WTC11 (cell line): ENCODE data around the gene DDX5. TPM values are rescaled to one million over a fixed set of nuclear protein-coding genes. Genes with fewer than 3 reads are reported as not detected.

Experiments used
- ATAC-seq: fragments of 200-7000 bp; cut with Tn5 transposase; 2 replicates; pipeline ENCODE4 v1.10.0; 2021; ENCODE audit warnings: mild to moderate bottlenecking, moderate library complexity
- CTCF ChIA-PET: fragments of 300-600 bp; sonication (Branson Sonifier 250); formaldehyde crosslinking; loops from one replicate; lab custom pipeline; 2021; ENCODE audit warnings: antibody characterized with exemption; lab: Charles Lee
- POLR2A ChIA-PET: fragments of 350-600 bp; sonication (Branson Sonifier 250); formaldehyde crosslinking; loops from one replicate; lab custom pipeline; 2021; ENCODE audit warnings: antibody characterized with exemption; lab: Charles Lee
- DNase-seq: peaks from one replicate; pipeline ENCODE4 v3.0.0; 2021; ENCODE audit warnings: low spot score
- H3K27ac Mint-ChIP-seq: 2 replicates; pipeline ENCODE4 v1.8.0; 2021; ENCODE audit warnings: mixed read lengths
- H3K27me3 Mint-ChIP-seq: 2 replicates; pipeline ENCODE4 v1.8.0; 2021; ENCODE audit warnings: low read depth, mild to moderate bottlenecking, moderate library complexity, mixed read lengths
- H3K36me3 Mint-ChIP-seq: 2 replicates; pipeline ENCODE4 v1.8.0; 2021; ENCODE audit warnings: mixed read lengths
- H3K4me1 Mint-ChIP-seq: 2 replicates; pipeline ENCODE4 v1.8.0; 2022; ENCODE audit warnings: mixed read lengths
- H3K4me3 Mint-ChIP-seq: 2 replicates; pipeline ENCODE4 v1.8.0; 2021; ENCODE audit warnings: mild to moderate bottlenecking, moderate library complexity, mixed read lengths
- H3K9me3 Mint-ChIP-seq: 2 replicates; pipeline ENCODE4 v1.8.0; 2021; ENCODE audit warnings: mixed read lengths
- AFF4 ChIP-seq: sonication (generic); formaldehyde crosslinking; IDR thresholded peaks from 2 replicates; pipeline ENCODE4 v1.8.1; 2023; ENCODE audit warnings: mild to moderate bottlenecking, missing genetic modification reagents, borderline replicate concordance
- ATF2 ChIP-seq: sonication (generic); formaldehyde crosslinking; IDR thresholded peaks from 2 replicates; pipeline ENCODE4 v1.8.1; 2022; ENCODE audit warnings: low read depth, missing genetic modification reagents, borderline replicate concordance
- EMX1 ChIP-seq: fragments of 250-450 bp; sonication (Bioruptor Pico); IDR thresholded peaks from 2 replicates; pipeline ENCODE4 v1.8.0; 2021; ENCODE audit warnings: mild to moderate bottlenecking
- FOXP4 ChIP-seq: sonication (generic); formaldehyde crosslinking; IDR thresholded peaks from 2 replicates; pipeline ENCODE4 v1.8.0; 2022; ENCODE audit warnings: mild to moderate bottlenecking, missing genetic modification reagents
- HMGXB4 ChIP-seq: sonication (generic); formaldehyde crosslinking; IDR thresholded peaks from 2 replicates; pipeline ENCODE4 v1.8.1; 2023; ENCODE audit warnings: mild to moderate bottlenecking, moderate library complexity, missing genetic modification reagents
- MLX ChIP-seq: sonication (generic); formaldehyde crosslinking; IDR thresholded peaks from 2 replicates; pipeline ENCODE4 v1.8.1; 2023; ENCODE audit warnings: mild to moderate bottlenecking, missing genetic modification reagents, moderate library complexity
- NR2C2 ChIP-seq: sonication (generic); formaldehyde crosslinking; IDR thresholded peaks from 2 replicates; pipeline ENCODE4 v1.8.0; 2022; ENCODE audit warnings: mild to moderate bottlenecking, missing genetic modification reagents
- OVOL2 ChIP-seq: fragments of 250-450 bp; sonication (Bioruptor Pico); IDR thresholded peaks from 2 replicates; pipeline ENCODE4 v1.9.0; 2021; ENCODE audit warnings: mild to moderate bottlenecking, borderline replicate concordance
- SMAD3 ChIP-seq: sonication (generic); formaldehyde crosslinking; IDR thresholded peaks from 2 replicates; pipeline ENCODE4 v1.8.0; 2022; ENCODE audit warnings: missing genetic modification reagents, mild to moderate bottlenecking, borderline replicate concordance
- ZNF416 ChIP-seq: fragments of 250-450 bp; sonication (Bioruptor Pico); IDR thresholded peaks from 2 replicates; pipeline ENCODE4 v1.9.0; 2021; ENCODE audit warnings: mild to moderate bottlenecking, inconsistent platforms
- ZNF423 ChIP-seq: fragments of 250-450 bp; sonication (Bioruptor Pico); IDR thresholded peaks from 2 replicates; pipeline ENCODE4 v2.1.2; 2022; ENCODE audit warnings: mild to moderate bottlenecking, moderate library complexity
- ZNF425 ChIP-seq: fragments of 250-450 bp; sonication (Bioruptor Pico); conservative IDR thresholded peaks from 2 replicates; pipeline ENCODE4 v1.9.0; 2021; ENCODE audit warnings: mild to moderate bottlenecking
- ZNF532 ChIP-seq: fragments of 250-450 bp; sonication (Bioruptor Pico); IDR thresholded peaks from 2 replicates; pipeline ENCODE4 v1.9.0; 2021; ENCODE audit warnings: mild to moderate bottlenecking, borderline replicate concordance
- ZSCAN18 ChIP-seq: fragments of 250-450 bp; sonication (Bioruptor Pico); IDR thresholded peaks from 2 replicates; pipeline ENCODE4 v2.1.2; 2022; ENCODE audit warnings: mild to moderate bottlenecking, moderate library complexity
- total RNA-seq: library from RNA; stranded (reverse); gene quantifications from 3 replicates; pipeline ENCODE4 v1.2.3, GENCODE V29; 2021

Gene DDX5
- total RNA-seq, 1 experiment from 2014 or later, result 612 TPM

GRCh38 chr17:64472564-64472963 lies 33.5 kb downstream of the DDX5 start:
- H3K4me1 Mint-ChIP-seq, result peaks cover 16% of the 10 kb centered on the region
- POLR2A ChIA-PET, result no interaction called here
- H3K4me3 Mint-ChIP-seq, result no peak overlapping the region
- no peak for DNase-seq
- CTCF ChIA-PET, result interaction anchor here (0.6 kb wide), 1 partner anchor 839 kb away, joined by 3 read pairs; no protein-coding TSS in a partner anchor
- TF ChIP-seq EMX1 (CRISPR knock-in tag) (no peak), ZNF532 (CRISPR knock-in tag) (no peak), AFF4 (CRISPR knock-in tag) (no peak), ZNF423 (no peak), ZNF425 (CRISPR knock-in tag) (no peak), NR2C2 (CRISPR knock-in tag) (no peak), MLX (CRISPR knock-in tag) (no peak), ATF2 (CRISPR knock-in tag) (no peak), OVOL2 (CRISPR knock-in tag) (no peak), HMGXB4 (CRISPR knock-in tag) (no peak), ZSCAN18 (CRISPR knock-in tag) (no peak), FOXP4 (CRISPR knock-in tag) (no peak), ZNF416 (CRISPR knock-in tag) (no peak), SMAD3 (no peak)
- ATAC-seq, result no peak
- no peaks in the 10 kb centered on the region for H3K9me3 Mint-ChIP-seq
- H3K27ac Mint-ChIP-seq, result no peak overlapping the region
- no peaks in the 10 kb centered on the region; the same call in 1 of the 2 replicates for H3K27me3 Mint-ChIP-seq
- peaks cover 6% of the 10 kb centered on the region for H3K36me3 Mint-ChIP-seq
